Retinal pigment epithelial cell (primary cell): Measurements from ENCODE around the gene ARAP1.

Experiments
- DNase-seq: peaks from one replicate; pipeline ENCODE4 v3.0.0-alpha.2; 2010; ENCODE audit warnings: low read depth
- H3K4me3 ChIP-seq: 2 replicates; pipeline ENCODE4 v1.5.1; 2011; ENCODE audit warnings: mild to moderate bottlenecking, low read length, control low read depth, moderate library complexity
- CTCF ChIP-seq: conservative IDR thresholded peaks from 2 replicates; pipeline ENCODE4 v1.5.1; 2011; ENCODE audit warnings: low read depth, low read length, control low read depth, inconsistent platforms

The ARAP1 gene

DNA sequence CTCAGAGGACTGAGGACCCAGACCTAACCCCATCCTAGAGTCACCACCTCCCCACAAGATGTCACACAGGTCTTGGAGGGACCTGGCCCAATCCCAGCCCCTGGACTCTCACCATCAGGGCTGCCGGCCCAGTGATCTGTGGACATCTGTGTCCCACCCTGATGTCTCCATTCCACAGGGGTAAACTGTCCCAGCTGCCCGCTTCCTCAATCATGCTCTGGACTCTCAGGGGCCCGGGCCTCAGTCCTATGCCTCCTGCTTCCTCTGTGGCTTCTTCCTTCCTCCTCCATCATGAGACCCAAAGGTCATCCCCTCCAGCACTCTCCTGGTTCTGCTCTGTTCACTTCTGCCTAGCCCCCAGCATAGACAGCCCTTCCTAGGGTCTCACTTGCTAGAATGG lies 32.2 kb downstream of the ARAP1 start:
- DNase-seq: no peak
- TF ChIP-seq CTCF: no peak
- peak overlapping the region; percentile 64 for H3K4me3 ChIP-seq

DNA sequence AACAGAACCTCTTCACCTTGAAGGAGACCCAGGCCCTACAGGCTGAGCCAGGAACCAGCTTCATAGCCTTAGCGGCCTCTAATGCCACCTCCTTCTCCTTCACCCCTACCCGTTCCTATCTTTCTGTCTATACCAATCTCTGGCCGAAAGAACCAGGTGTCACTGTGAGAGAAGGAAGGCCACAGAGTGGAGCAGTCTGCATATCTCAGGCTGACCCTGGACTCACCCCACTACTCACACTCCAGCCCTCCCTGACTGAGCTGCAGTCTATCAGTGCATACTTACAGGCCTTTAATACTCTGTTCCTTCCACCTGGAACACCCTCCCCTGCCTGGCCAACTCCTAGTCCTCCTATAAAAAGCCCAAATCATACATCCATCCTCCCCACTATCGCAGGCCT lies 32.7 kb downstream of the ARAP1 start:
- TF ChIP-seq CTCF: no peak
- DNase-seq: no peak
- H3K4me3 ChIP-seq: no peak overlapping the region

DNA sequence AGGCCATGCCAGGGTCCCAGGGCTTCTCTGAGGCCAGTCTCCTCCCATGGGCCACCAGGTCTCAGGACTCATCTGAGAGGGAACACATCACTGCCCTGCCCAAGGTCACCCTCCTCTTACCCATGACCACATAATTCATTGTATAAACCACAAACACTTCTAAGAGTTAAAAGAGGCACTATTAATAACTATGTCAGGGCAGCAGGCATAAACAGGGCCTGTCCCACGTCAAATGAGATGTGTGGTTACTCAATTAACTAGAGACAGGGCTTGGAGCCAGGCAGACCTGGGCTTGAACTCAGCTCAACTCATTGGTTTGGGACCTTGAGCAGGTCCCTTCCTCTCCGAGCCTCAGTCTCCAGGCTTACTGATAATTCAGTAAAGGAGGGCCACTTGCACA lies 33.1 kb downstream of the ARAP1 start:
- no peak overlapping the region for H3K4me3 ChIP-seq
- DNase-seq: no peak
- TF ChIP-seq CTCF: no peak

- DNase-seq: no peak
- no peak overlapping the region for H3K4me3 ChIP-seq
- no peak for TF ChIP-seq CTCF
Measured at GRCh38 chr11:72718101-72718501, 34.1 kb downstream of the ARAP1 start.

- no peak for DNase-seq
- TF ChIP-seq CTCF: no peak
- H3K4me3 ChIP-seq: no peak overlapping the region
Measured at GRCh38 chr11:72716788-72717435, 35.3 kb downstream of the ARAP1 start.

DNA sequence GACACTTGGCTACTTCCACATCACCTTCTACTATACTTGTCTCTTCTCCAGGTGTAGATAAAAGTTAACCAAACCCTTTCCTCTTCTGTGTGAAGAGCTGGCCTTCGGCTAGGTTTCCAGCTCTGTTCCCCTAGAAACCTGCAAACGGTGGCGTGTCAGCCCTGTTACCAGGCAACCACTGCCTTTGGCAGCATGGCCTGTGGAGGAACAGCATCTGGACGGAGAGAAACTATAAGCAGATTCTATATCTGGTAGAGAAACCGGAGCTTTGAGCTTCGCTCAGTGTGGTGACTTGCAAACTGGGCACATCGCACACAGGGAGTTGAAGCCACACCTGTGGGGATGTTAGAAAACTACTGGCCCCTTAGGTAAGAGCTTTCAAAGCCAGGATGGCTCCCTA lies 35.9 kb downstream of the ARAP1 start:
- no peak overlapping the region for H3K4me3 ChIP-seq
- no peak for TF ChIP-seq CTCF
- DNase-seq: no peak

DNA sequence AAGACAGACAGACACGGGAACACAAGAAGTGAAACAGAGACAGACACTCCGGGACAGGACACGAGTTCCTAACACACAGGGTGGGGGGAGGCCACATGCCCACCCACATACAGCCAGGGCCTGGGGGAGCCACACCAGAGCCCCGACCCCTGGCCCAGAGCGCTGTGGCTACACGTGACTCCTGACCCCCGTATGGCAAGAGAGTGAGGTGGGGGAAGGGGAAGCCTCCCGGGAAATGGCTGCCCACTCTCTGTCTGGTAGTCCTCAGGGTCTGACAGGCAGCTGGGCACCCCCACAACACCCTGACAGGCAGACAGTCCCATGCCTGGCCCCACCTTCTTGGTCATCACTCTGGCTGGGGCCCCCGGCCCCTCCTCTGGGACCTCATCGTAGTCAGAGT lies 39.4 kb downstream of the ARAP1 start:
- no peak for TF ChIP-seq CTCF
- DNase-seq: no peak
- no peak overlapping the region for H3K4me3 ChIP-seq
